ENCODE data around the gene NUTM2D.
A peak's percentile ranks its signal among the peaks of the same experiment; 100 is the strongest.
"Not testable (repeated sequence)": the region's sequence is repeated elsewhere in the genome, so short reads cannot be mapped to it uniquely, and the experiment has no call there.

The NUTM2D gene, protein sequence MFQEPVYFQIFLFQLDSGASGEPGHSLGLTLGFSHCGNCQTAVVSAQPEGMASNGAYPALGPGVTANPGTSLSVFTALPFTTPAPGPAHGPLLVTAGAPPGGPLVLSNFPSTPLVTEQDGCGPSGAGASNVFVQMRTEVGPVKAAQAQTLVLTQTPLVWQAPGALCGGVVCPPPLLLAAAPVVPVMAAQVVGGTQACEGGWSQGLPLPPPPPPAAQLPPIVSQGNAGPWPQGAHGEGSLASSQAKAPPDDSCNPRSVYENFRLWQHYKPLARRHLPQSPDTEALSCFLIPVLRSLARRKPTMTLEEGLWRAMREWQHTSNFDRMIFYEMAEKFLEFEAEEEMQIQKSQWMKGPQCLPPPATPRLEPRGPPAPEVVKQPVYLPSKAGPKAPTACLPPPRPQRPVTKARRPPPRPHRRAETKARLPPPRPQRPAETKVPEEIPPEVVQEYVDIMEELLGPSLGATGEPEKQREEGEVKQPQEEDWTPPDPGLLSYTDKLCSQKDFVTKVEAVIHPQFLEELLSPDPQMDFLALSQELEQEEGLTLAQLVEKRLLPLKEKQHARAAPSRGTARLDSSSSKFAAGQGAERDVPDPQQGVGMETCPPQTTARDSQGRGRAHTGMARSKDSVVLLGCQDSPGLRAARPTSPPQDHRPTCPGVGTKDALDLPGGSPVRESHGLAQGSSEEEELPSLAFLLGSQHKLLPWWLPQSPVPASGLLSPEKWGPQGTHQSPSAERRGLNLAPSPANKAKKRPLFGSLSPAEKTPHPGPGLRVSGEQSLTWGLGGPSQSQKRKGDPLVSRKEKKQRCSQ

GRCh38 chr10:87357444-87357843, at the start of gene NUTM2D:
Gene NUTM2D, plus strand, starts transcription at chr10:87357744. Its CDS starts 522 bp downstream, at chr10:87358266.
- not testable (repeated sequence) for H3K27ac ChIP-seq

DNA sequence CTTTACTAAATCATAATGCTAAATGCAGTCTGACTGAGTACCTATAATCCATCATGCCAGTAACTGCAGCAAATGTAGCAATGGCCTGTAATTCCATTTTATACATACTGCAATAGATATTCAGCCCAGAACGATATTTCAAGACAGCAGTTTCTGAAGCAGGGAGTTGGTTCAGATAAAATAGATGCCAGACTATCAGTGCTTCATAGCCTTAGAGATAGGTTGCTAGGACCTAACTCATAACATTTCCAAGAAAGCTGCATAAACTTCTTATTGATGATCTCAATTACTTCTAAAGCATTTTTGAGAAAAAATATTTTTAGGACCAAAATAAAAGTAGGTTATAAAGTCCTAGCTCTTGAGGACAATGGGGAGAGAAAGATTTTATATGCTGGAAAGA, 48.8 kb upstream of the NUTM2D start:
- not testable (repeated sequence) for H3K27ac ChIP-seq

DNA sequence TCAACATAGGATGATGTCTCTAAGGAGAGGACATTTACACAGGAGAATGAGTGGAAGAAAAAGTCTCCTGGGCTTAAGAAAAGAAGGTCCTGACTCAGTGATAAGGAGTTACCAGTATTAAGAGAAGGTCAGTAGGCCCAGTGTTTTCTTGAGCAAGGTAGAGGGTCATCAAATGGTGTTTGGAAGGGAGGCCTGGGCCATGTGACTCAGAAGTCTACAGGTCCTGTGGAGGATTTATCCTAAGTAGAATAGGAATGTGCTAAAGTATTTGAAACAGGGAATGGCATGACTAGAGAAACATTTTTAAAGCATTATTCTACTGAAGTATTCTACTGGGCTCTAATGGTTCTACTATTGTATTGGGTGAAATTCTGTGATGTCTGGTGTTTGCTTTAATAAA, 47.9 kb upstream of the NUTM2D start:
- H3K27ac ChIP-seq, result not testable (repeated sequence)

DNA sequence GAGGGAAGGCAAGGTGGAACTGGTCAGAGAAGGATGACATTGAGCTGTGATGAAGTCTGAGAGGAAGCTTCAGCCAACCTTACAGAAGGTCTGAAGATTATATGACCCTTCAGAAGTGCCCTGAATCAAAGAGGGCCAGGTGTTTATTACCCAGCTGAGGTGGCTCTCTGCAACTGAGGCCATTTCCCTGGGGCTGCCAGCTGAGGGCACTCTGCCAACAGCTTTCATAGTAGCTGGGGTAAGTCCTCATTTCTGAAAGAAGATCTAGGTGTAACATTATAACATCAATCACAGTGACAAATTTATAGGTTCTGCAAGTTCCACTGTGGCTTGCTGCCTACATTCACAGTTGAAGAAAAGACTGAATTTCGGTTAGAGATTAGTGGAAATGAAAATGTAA, 46.0 kb upstream of the NUTM2D start:
- H3K27ac ChIP-seq, result not testable (repeated sequence)

GRCh38 chr10:87313649-87314359, 43.7 kb upstream of the NUTM2D start:
- H3K27ac ChIP-seq, result not testable (repeated sequence)

- H3K27ac ChIP-seq, result not testable (repeated sequence)
Observed at GRCh38 chr10:87314360-87314973, 43.1 kb upstream of the NUTM2D start.

DNA sequence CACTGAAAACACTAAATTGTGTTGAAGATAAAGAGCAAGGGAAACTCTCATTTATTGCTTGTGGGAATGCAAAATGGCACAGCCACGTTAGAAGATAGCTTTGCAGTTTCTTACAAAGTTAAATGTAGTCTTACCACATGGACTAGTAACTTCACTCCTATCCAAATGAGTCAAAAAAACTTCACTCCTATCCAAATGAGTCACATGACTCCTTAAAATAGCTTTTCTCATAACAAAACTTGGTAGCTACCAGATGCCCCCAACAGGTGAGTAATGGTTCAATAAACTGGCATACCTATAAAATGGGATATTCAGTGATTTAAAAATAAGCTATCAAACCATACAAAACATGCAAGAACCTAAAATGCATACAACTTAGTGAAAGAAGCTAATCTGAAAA, 36.0 kb upstream of the NUTM2D start:
- H3K27ac ChIP-seq, result not testable (repeated sequence)

GRCh38 chr10:87324559-87324958, 33.0 kb upstream of the NUTM2D start:
- H3K27ac ChIP-seq, result not testable (repeated sequence)

DNA sequence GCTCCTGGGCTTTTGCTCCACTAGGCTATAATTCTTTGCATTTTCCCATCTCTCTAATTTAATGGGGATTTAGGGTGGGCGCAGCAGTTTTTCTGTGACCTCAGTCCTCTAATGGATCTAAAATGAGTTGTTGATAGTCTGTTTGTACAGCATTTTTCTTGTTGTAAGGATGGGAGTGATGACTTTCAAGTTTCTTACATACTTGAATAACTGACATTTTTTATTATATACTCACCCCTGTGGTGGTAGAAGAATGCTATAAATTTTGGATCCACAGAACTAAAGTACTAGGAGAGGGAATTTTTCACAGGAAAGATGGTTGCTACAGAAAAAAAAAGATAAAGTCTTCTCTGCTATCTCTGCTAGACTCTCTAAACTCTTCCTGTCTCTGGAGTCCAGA, 29.6 kb upstream of the NUTM2D start:
- H3K27ac ChIP-seq, result not testable (repeated sequence)

GRCh38 chr10:87329131-87329530, 28.4 kb upstream of the NUTM2D start:
- H3K27ac ChIP-seq, result not testable (repeated sequence)

DNA sequence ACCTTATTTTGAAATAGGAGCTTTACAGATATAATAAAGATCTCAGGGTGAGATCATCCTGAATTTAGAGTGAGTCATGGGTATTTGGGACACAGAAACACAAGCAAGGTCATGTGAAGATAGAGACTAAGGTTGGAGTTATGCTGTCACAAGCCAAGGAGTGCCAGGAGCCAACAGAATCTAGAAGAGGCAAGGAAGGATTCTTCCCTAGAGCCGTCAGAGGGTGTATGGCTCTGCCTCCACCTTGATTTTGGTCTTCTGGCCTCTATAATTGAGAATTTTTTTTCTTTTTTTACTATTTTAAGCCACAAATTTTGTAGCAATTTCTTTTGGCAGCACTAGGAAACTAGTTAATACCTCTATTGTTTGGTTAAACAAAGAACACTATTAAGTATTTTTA, 24.9 kb upstream of the NUTM2D start:
- not testable (repeated sequence) for H3K27ac ChIP-seq

DNA sequence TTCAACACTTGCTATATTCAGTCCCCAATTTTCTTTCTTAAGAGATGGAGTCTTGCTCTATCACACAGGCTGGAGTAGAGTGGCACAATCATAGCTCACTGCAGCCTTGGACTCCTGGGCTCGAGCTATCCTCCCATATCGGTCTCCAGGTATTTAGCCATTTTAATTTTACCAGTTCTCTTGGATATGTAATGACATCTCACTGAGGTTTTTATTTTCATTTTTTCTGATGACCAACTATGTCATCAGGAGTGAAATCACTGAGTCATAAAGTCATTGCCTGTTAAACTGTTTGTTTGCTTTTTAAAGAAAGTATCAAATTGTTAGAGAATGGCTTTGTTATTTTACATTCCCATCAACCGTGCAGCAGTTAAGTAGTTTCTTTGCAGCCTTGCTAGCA, 17.1 kb upstream of the NUTM2D start:
- H3K27ac ChIP-seq, result peak overlapping the region; percentile 48

DNA sequence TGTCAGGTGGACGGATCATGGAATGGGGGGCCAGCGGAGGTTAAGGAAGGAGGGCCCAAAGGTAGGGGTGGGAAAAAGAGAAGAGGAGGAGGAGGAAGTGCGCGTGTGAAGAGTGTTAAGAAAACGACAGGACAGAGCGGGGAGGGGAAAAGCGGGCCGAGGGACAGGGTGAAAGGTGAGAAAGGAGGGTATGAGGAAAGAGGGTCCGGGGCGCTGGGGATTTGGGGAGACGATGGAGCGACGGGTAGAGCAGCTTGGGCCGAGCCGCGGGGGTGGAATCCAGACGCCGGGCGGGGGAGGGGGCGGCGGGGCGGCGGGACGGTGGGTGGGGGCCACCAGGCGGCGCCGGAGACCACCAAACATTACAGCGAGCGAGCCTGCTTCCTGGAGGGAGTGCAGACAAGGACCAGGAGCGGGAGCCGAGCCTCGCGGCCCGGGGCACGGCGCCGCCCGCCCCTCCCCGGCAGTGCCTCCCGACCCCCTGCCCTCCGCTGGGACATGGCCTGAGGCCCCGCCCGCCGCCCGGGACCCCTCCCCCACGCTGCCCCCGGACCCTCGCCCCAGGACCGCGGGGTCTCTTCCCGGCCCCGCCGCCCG, 15.9 kb upstream of the NUTM2D start:
- H3K27ac ChIP-seq, result peak overlapping the region; percentile 70

DNA sequence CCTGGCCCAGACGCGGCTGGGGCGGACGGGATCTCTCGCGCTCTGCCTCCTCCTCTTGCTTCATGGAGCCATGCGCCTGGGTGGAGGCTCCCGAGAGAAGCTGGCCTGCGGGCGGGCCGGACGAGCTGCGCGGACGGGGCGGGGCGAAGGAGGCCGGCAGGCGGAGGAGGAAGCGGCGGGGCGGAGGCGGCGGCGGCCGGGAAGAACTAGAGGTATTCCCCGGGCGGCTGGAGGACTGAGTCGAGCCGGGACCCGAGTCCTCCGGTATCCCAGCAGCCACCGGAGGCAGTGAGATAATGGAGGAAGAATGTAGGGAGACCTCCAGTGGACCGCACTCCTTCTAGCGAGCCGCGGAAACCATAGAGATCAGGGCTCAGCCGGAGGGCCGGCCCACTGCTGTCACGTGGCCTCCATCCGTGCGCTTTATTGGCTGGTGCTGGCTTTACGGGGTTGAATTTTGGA, 15.3 kb upstream of the NUTM2D start:
- peak overlapping the region; percentile 70 for H3K27ac ChIP-seq

- peak; percentile 38 for TF ChIP-seq CTCF (conservative IDR thresholded peaks at IDR 0.05)
- H3K27ac ChIP-seq, result peak overlapping the region; percentile 70
Observed at GRCh38 chr10:87342711-87343258, 14.8 kb upstream of the NUTM2D start.

DNA sequence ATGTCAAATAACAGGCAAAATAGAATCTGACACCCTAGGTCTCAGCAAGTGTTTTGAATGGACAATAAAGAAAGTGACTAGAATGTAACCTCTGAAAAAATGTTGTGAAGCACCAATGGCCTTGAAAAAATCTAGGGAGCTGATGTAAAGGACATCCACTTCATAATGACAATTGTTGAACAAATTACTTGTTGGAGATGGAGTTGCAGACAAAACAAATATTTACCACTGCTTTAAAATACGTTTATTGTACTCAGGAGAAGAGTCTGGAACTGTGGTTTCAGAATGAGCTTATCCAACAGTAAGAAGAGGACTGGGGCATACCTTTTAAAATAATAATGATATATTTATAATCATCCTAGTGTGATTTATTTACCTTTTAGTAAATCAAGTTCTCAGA, 11.8 kb upstream of the NUTM2D start:
- H3K27ac ChIP-seq, result not testable (repeated sequence)

DNA sequence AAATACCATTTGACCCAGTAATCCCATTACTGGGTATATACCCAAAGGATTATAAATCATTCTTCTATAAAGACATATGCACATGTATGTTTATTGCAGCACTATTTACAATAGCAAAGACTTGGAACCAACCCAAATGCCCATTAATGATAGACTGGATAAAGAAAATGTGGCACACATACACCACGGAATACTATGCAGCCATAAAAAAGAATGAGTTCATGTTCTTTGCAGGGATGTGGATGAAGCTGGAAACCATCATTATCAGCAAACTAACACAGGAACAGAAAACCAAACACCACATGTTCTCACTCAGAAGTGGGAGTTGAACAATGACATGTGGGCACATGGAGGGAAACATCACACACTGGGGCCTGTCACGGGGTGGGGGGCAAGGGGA, 7.4 kb upstream of the NUTM2D start:
- not testable (repeated sequence) for H3K27ac ChIP-seq

DNA sequence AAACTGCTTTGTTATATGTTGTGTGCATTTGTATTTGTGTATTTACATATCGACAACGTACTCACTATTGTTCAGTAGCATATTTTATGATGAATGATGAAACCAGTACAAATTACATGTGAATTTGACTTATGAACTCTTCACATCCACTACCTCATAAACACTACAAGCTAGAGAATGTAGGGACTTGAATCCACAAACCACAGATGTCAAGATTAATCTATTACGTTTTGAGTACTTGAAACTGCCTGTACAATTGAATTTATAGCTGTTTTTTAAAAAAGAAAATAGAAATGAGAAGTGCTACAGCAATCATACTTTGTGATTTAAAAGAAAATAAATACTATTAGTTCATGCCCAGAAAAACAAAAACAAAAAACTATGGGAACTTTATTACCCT, 4.7 kb upstream of the NUTM2D start:
- not testable (repeated sequence) for H3K27ac ChIP-seq

- not testable (repeated sequence) for H3K27ac ChIP-seq
Observed at GRCh38 chr10:87355110-87355509, 2.4 kb upstream of the NUTM2D start.

DNA sequence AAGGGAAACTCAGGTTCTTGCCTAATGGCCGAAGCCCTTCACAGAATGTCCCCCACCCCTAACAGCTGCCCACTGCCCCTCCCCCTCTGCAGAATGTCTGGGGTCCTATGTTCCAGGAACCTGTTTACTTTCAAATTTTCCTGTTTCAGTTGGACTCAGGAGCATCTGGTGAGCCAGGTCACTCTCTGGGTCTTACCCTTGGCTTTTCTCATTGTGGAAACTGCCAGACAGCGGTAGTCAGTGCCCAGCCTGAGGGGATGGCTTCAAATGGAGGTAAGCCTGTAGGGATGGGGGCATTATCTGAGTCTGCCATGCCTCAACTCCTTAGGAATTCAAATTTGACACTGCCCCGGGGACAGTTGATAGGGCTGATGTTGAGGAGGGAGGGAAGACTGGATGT, 615 bp downstream of the NUTM2D start:
- H3K27ac ChIP-seq, result not testable (repeated sequence)

Measured in VCaP (cell line).